ENCODE data around the gene TUBGCP4.

The TUBGCP4 gene

GRCh38 chr15:43403616-43404015, 32.7 kb downstream of the TUBGCP4 start:
- DNase-seq (ENCODE audit: low read depth): no peak

GRCh38 chr15:43404130-43404529, 33.2 kb downstream of the TUBGCP4 start:
- DNase-seq (ENCODE audit: low read depth): no peak

GRCh38 chr15:43406189-43406588, 35.3 kb downstream of the TUBGCP4 start:
- no peak for DNase-seq (ENCODE audit: low read depth)

- no peak for DNase-seq (ENCODE audit: low read depth)
Observed at GRCh38 chr15:43406808-43407207, 35.9 kb downstream of the TUBGCP4 start.

GRCh38 chr15:43408789-43409188, 37.9 kb downstream of the TUBGCP4 start:
- no peak for DNase-seq (ENCODE audit: low read depth)

DNA sequence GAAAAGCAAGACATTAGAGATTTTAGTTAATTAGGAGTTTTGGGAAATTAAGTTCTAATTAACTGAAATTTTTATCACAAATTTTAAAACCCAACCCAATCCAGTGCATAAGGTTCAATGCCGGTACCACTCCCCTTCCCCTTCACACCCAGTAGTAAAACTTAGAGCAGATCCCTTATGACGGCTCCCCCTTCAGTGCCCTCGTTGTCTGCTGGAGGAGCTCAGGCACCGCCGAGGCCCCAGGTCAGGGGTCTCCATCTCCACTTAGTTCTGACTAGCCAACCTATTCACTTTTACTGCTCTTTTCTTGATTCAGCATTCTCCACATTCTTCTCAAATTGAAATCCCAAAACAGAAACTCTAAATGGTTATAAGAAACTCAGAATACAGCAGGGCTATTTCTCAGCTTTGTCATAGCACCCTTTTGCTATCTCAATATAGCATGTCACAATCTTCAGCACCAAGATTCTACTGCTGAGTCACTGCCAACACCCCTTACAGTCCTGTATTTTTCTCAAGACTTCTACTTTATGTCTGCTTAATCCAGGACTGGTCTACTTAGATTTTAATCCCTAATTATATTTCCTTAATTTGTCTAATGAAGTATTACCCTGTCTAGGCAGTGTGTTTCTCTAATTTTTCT, 39.8 kb downstream of the TUBGCP4 start:
- no peak for DNase-seq (ENCODE audit: low read depth)

- no peak for DNase-seq (ENCODE audit: low read depth)
Observed at GRCh38 chr15:43412096-43412495, 41.2 kb downstream of the TUBGCP4 start.

DNA sequence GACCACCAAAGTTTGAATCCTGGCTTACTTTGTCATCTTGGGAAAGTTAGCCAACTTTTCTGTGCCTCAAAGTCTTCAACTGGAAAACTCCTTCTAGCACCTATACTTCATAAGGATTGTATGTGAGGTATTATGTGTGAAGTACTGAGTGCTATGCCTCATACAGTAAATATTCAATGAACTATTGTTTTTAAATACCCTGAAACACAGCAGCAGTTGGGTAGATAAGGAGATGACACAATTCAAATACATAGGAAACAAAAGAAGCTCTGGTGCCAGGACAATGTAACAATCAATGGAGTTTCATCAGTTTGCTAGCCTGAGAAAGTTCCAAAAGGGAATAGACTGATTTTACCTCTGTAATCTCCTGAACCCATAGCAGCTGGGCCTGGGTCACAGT, 43.3 kb downstream of the TUBGCP4 start:
- DNase-seq (ENCODE audit: low read depth): no peak

DNA sequence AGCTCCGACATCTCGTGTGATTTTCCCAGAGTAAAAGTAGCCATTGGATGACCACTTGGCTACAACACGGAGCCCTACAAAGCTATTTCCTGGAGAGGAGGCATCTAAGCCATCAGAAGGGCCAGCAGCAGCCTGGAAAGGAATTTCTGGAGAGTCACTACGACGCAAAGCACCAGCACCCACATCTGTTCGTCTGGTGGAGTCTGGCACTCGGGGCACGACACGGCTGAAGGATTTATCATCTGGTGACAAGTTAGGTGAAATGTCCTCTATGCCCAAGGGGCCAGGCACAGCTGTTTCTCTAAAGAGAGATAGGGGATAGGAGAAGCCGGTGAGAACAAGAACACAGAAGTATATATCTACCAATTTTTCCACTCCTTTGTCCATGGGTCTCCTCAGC, 49.5 kb downstream of the TUBGCP4 start:
- no peak for DNase-seq (ENCODE audit: low read depth)

DNA sequence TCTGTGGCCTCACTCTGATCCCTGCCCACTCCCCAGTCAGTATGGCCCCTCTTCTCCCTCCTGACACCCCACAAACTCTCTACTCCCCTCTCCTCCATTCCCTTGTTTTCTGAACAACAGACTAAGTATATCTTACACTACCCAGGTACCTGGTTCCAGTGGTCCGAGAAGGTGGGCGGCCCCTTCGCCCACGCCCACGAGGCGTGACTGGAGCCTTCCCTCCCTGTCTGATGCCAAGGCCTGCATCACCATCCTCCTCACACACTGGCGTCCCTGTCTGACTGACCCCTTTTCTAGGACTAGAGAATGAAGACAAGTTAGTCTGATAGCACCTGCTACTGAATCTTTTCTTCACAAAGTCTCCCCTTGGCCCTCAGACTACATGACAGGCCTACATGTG, 50.0 kb downstream of the TUBGCP4 start:
- no peak for DNase-seq (ENCODE audit: low read depth)

DNA sequence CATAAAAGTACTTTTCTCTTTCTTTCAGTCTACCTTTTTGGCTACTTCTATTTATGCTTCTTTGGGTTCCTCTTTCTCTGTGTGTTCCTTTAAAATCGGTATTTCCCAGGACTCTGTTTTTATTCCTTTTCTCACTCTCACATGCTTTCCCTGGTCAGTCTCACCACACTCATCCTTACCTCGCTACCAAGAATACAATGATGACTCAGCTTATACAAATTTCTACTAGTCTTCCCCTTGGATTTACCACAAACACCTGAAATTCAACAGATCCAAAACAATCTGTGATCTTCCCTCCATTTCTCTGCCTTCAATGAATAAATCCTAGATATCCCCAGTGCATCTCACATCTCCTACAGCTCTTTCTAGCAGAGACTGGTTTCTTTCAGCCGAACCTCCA, 52.9 kb downstream of the TUBGCP4 start:
- no peak for DNase-seq (ENCODE audit: low read depth)

DNA sequence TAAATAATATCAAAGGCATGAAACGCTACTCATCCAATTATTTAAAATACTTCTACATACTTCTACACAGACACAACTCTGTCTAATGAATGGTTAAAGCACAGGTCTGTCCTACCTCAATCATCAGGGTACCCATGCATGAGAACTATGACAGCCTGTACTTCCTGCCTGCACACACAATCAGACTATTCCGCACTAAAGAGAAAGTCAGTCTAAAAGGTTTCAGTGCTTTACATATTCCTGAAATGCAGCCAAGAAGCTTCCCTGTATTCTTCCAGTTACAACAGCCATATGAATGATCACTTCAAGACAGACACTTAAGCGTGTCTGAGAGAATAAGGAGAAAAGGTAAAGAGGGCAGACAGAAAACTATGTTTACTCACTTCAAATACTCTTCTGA, 58.8 kb downstream of the TUBGCP4 start:
- no peak for DNase-seq (ENCODE audit: low read depth)

- DNase-seq (ENCODE audit: low read depth): no peak
Observed at GRCh38 chr15:43433165-43433564, 62.3 kb downstream of the TUBGCP4 start.

GRCh38 chr15:43433661-43434303, 62.9 kb downstream of the TUBGCP4 start:
- no peak for DNase-seq (ENCODE audit: low read depth)

- no peak for DNase-seq (ENCODE audit: low read depth)
Observed at GRCh38 chr15:43434446-43434845, 63.5 kb downstream of the TUBGCP4 start.

- DNase-seq (ENCODE audit: low read depth): no peak
Observed at GRCh38 chr15:43436395-43436794, 65.5 kb downstream of the TUBGCP4 start.

DNA sequence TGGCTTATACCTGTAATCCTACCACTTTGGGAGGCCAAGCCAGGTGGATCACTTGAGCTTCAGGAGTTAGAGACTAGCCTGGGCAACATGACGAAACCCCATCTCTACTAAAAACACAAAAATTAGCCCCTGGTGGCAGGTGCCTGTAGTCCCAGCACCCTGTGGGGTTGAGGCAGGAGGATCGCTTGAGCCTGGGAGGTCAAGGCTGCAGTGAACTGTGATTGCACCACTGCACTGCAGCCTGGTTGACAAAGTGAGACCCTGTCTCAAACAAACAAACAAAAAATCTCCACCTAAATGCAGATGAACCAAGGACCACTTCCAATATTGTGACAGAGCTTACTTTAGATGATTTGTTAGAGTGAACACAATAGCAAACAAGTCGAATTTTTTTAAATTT, 68.4 kb downstream of the TUBGCP4 start:
- no peak for DNase-seq (ENCODE audit: low read depth)

DNA sequence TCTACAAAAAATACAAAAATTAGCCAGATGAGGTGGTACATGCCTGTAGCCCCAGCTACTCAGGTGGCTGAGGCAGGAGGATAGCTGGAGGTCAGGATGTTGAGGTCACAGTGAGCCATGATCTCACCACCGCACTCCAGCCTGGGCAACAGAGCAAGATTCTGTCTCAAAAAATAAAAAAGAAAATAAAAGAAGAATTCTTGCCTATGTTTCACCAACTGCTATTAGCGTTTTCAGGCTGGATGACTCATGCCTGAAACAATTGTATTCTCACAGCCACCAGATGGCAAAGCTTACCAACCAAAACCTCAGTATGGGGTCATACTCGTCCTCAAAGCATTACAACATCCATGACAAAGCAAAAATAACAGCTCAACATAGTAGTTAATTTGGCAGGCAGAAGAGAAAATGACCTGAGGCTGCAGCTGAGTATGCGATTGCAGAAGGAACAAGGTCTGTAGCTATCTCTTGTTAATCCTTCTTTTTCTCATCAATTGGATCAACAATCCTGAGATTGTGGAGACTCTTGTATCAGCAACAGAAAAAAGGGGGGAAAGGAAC, 69.9 kb downstream of the TUBGCP4 start:
- no peak for DNase-seq (ENCODE audit: low read depth)

- DNase-seq (ENCODE audit: low read depth): no peak
Observed at GRCh38 chr15:43441316-43441715, 70.4 kb downstream of the TUBGCP4 start.

DNA sequence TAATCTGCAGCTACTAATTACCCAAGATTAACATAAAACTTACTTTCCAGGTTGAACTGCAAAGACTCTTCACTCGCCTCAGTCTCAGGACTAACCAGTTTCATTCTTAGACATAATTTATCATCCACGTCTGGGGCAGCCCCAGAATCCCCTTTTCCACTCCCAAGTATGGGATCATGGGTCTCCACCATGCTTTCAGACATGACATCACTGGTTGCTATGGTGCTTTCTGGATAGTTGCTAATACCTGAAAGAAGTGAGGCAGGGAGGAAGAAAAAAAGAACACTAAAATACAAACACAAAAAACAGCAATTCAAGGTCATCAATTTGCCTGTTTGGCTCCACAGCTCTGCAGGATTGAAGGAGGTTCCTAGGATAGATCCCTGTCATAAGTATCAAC, 75.4 kb downstream of the TUBGCP4 start:
- no peak for DNase-seq (ENCODE audit: low read depth)

DNA sequence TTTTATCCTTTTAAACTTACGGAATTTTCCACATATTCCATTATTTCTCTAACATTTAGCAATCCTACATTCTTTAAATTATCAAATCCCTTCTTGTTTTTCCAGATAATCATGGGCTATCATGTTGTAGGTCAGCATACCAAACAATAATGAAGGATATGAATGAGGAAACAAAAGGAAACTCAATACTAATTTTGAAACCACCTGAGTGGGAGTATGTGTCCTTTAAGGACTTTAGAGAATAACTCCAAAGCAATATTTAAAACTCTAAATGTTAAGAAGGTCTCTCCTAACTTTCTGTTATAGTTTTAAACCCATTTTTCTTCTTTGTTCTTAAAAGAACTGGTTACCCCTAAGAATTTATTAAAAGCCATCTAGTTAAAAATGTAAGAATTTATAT, 79.1 kb downstream of the TUBGCP4 start:
- DNase-seq (ENCODE audit: low read depth): no peak

Data from activated T-helper 1 cell treated with Interleukin-2 at 50 U/mL for 16 hours (primary cell).